Kidney glomerular epithelial cell (primary cell): ENCODE measurements around the gene LITAF.
"Not testable (repeated sequence)": the region's sequence is repeated elsewhere in the genome, so short reads cannot be mapped to it uniquely, and the experiment has no call there.

ENCODE experiments used
- DNase-seq: peaks from one replicate; lab custom pipeline; 2025; lab: John Stamatoyannopoulos, UW

The LITAF gene

GRCh38 chr16:11620243-11621003, 33.7 kb upstream of the LITAF start:
- no peak for DNase-seq

DNA sequence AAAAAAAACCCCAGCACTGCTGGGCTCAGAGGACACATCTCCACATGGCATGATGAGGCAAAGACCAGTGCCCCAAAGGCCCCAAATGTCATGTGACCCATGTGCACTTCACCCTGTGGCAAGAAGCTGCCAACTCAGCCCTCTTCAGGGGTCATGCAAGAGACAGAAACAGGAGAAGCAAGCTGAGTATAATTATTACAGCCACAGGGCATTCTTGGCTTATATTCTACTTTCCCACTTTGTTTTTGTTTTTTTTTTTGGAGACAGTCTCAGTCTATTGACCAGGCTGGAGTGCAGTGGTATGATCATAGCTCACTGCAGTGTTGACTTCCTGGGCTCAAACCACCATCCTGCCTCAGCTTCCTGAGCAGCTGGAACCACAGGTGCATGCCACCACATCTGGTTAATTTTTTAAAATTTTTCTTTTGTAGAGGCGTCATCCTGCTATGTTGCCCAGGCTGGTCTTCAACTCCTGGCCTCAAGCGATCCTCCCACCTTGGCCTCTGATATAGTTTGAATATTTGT, 32.7 kb upstream of the LITAF start:
- no peak for DNase-seq

- DNase-seq = no peak
Measured at GRCh38 chr16:11618107-11618717, 31.5 kb upstream of the LITAF start.

GRCh38 chr16:11615748-11616447, 29.2 kb upstream of the LITAF start:
- peak; percentile 60 for DNase-seq

GRCh38 chr16:11614587-11615175, 28.0 kb upstream of the LITAF start:
- no peak for DNase-seq

- no peak for DNase-seq
Measured at GRCh38 chr16:11613381-11614303, 26.9 kb upstream of the LITAF start.

GRCh38 chr16:11612665-11613025, 25.9 kb upstream of the LITAF start:
- DNase-seq = no peak

GRCh38 chr16:11611871-11612664, 25.3 kb upstream of the LITAF start:
- DNase-seq = peak; percentile 63

DNA sequence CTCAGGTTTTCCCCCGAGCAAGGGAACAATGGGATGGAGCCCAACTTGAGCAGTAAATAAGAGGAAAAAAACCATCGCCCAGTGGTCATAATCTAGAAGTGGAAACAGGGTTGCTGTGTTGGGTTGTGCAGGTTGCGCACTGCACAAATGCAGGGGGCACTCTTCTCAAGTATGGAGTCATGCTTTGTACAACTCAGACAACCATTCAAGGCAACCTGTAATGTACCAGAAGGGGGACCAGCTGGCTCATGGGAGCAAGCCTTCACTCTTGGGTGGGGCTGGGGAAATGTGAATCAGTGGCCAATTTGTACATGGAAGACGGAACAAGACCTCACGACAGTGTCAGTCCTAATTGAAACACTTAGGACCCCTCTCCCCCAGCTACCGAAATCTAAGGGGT, 23.9 kb upstream of the LITAF start:
- no peak for DNase-seq

DNA sequence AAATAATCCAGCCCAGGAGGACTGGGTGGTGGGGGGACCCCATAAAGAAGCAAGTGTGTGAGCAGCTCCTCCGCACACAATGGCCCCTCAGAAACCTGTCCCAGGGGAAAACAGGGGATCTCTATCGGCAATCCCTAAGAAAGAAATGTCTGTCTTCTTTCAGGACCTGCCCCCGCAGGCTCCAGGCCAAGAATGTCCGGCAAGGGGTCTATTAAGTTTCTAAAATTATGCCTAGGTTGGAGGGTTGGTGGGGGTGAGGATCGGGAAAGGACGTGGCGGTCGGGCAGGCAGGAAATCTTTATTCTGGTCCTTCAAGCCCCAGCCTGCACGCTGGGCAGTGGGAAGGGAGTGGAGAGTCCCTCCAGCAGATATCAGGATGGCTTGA, 23.4 kb upstream of the LITAF start:
- no peak for DNase-seq

DNA sequence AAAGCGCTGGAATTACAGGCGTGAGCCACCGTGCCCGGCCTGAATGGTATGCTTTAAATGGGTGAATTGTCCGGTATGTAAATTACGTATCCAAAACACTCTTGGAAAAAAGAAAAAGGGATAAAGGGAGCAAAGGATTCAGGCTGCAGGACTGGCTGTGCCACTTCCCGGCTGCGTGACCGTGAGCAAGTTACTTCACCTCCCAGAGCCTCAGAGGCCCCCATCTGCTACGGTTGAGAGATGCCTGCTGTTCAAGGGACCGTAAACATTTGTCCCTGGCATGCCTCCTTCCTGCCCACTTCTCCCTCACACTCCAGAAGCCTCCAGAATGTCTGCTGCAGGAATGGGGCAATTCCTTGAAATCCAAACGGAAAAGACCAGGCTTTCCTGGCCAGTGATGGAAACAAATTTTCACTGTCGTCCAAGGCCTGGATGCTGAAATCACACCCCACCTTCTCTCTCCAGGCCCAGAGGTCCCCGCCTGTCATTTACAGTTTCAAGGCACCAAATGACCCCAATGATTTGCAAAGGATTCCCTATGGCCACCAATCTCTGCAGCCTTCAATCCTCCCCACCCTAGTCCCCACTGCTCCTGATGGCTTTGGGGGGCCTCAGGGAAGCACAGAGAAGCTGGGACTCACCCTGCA, 22.9 kb upstream of the LITAF start:
- DNase-seq = peak; percentile 73

- DNase-seq = no peak
Measured at GRCh38 chr16:11605891-11606290, 19.2 kb upstream of the LITAF start.

GRCh38 chr16:11605564-11605886, 18.8 kb upstream of the LITAF start:
- DNase-seq = no peak

DNA sequence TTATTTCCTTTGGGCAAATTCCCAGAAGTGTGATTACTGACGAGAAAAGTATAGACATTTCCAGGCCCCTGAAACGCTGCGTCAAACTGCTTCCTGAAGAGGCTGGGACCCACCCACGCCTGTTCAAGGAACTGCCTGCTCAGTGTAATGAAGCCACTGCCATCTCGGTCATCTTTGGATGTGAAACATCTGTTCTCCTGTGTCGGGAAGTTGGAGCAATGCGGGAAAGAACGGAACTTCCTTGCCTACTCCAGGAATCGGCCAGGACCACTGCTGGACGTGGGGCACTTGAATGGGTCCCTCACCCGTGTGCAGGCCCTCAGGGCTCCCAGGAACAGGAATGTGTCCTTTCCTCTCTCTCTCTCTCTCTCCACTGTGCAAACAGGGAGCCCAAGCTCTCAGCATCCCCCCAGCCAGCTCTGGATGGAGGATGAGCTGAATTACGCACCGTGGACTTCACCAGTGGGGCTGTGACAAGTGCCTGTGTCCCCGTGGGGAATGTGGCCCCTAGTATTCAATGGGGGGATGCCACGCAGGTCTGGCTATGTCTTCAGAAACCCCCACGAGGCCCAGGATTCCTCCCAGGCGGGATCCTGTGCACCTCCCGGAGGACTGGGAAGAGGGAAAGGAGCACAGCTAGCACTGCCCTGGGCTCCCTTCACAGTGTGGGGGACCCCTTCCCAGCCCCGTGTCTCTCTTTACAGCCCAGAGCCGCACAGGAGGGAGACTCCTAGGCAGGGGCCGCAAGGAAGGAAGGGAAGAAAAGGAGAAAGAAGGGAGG, 18.3 kb upstream of the LITAF start:
- DNase-seq = no peak

DNA sequence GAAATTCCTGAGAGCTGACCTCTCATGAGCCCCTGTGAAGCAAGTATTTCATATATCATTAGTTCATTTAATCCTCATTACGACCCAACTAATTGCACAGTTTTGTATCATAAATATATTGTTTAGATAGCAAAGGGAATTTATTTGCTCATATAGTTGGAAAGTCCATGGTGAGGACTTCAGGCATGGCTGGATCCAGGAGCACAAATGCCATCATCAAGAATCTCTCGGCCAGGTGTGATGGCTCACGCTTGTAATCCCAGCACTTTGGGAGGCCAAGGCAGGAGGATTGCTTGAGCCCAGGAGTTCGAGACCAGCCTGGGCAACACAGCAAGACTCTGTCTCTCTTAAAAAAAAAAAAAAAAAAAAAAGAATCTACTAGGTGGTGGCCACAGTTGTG, 17.6 kb upstream of the LITAF start:
- DNase-seq = not testable (repeated sequence)

DNA sequence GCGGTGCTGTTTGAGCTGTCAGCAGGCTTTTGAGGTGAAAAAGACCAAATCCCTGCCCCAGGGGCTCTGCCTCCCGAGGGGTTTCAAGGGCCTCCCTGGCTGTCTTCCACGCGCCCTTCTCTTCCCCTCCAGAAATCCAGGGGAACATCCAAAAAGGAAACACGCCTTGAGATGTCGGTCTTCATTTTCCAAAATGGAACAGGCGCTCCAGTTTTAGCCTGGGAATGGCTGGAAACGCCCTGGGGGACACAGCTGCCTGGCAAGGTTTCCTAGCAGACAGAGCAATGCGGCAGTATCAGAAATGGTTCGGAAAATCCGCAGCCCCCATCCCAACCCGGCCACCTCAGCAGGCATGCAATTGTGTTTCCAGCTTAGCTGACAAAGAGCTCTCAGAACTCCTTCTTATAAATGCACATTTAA, 16.6 kb upstream of the LITAF start:
- DNase-seq = no peak

DNA sequence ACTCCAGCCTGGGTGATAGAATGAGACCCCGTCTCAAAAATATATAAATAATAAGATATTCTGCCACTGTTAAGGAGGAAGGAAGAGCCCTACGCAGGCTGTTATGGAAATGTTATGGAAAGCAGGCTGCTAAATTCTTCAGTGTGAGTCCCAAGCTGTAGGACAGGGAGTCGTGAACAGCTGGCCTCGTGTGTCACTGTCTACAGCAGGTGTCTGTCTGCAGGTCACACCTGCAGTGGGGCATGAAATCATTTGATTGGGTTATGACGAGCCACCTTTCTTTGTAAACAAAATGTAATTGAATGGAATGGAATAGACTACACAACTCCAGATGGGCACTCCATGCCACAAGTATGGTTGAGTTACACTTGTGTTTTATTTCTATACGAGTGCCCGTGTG, 15.6 kb upstream of the LITAF start:
- DNase-seq = no peak

DNA sequence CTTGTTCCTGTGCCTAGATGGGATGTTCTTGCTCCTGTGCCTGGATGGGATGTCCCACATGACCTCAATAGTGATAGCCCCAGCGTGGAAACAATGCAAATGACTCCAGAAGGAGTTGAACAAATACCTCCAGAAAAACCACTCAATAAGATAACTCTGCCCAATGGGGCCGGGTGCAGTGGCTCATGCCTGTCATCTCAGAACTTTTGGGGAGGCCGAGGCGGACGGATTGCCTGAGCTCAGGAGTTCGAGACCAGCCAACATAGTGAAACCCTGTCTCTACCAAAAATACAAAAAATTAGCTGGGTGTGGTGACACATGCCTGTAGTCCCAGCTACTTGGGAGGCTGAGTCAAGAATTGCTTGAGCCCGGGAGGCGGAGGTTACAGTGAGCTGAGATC, 15.2 kb upstream of the LITAF start:
- DNase-seq = no peak

- DNase-seq = no peak
Measured at GRCh38 chr16:11601425-11601824, 14.7 kb upstream of the LITAF start.

GRCh38 chr16:11599579-11599978, 12.9 kb upstream of the LITAF start:
- DNase-seq = no peak
